ENCODE measurements around the gene C1QTNF2.

Gene C1QTNF2, protein sequence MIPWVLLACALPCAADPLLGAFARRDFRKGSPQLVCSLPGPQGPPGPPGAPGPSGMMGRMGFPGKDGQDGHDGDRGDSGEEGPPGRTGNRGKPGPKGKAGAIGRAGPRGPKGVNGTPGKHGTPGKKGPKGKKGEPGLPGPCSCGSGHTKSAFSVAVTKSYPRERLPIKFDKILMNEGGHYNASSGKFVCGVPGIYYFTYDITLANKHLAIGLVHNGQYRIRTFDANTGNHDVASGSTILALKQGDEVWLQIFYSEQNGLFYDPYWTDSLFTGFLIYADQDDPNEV

DNA sequence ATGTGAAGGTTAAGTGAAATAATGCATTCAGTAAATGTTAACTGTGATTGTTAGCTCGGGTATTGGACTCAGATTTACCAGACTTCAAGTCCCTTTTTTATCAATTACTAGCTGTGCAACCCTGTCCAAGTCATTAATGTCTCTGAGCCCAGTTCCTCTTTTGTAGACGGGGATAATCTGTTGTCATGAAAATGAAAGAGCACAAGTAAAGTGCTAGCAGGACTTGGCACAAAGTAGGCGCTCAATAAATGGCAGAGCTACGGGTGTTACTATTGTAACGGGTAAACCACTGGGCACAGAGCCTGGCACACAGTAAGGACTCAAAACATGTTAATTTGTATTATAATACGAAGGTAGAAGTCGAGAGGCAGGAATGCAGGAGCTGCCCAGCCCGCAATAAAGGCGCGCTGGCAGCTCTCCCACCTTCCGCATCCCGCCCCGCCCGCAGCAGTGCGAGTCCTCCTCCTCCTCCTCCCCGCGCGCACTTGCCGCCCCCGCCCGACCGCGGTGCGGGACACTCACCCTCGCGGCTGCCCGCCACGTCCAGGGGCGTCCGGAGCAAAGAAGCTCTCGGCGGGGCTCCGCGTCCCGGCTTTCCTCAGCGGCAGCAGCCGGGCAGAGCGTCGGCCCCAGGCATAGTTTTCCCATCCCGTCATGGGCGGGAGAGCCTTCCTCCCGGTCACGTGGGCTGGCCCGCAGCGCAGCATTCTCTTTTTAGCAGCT lies at the start of gene C1QTNF2:
TSS of gene C1QTNF2 (minus strand) at position 637 of the 723 bp plus-strand sequence. CDS start 15,615 bp downstream, outside the sequence.
- DNase-seq (ENCODE audit: extremely low spot score, insufficient read length, low read depth) (no peak), FAIRE-seq (no peak)

DNA sequence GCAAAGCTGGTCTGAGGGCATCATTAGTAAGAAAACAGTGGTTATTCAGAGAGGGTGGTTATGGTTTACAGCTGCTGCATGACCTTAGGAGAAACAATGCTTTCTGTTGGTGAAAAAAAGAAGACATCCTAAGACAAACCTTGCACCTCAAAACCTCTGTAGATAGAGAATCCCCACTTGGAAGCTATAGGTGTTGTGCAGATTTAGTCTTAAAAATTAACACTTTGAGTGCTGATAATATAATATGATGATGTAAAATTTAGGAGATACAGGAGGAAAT lies 49.8 kb upstream of the C1QTNF2 start:
- FAIRE-seq, result peak; percentile 5

DNA sequence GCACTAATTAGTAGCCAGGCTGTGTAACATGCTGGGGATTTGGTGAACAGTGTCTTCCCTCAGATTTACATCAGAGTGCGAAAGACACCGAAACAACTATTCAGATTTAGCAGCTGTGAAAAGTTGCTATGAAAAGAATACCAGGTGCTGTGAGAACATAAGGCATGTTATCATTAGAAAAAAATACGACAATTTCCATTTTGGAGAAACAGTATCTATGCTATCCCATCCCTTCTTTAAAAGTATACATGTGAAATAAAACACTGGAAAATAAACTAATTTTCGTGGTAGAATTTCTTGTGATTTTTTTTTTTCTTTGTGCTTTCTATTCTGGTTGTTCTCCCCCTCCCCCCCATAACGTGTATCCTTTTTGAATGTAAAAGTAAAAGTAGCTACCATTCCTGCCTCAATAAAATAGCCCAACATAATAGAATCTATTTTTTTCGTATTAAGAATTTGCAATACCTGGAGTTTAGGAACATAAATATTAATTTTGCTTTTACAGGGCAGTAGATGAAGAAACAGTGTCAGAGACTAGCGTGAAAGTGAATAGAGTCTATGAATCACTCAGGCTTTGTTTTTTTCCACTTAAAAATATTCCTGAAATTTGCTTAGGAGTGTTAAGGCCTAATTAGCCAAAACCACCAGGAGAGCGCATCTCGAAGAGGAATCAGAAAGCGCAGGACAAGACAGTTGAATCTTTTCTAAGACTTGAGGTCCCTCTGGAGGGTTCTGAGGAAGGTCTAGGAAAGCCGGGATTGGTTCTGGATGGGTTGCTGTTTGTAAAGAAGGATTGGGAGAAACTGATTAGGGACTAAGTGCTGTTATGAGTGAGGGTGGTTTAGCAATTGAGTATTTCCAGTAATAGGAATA lies 49.3 kb upstream of the C1QTNF2 start:
- FAIRE-seq, result peak; percentile 9
- no peak for DNase-seq (ENCODE audit: extremely low spot score, insufficient read length, low read depth)

More for the DNA sequence above, 49.8 kb upstream of the C1QTNF2 start:
- no peak for DNase-seq (ENCODE audit: extremely low spot score, insufficient read length, low read depth)

DNA sequence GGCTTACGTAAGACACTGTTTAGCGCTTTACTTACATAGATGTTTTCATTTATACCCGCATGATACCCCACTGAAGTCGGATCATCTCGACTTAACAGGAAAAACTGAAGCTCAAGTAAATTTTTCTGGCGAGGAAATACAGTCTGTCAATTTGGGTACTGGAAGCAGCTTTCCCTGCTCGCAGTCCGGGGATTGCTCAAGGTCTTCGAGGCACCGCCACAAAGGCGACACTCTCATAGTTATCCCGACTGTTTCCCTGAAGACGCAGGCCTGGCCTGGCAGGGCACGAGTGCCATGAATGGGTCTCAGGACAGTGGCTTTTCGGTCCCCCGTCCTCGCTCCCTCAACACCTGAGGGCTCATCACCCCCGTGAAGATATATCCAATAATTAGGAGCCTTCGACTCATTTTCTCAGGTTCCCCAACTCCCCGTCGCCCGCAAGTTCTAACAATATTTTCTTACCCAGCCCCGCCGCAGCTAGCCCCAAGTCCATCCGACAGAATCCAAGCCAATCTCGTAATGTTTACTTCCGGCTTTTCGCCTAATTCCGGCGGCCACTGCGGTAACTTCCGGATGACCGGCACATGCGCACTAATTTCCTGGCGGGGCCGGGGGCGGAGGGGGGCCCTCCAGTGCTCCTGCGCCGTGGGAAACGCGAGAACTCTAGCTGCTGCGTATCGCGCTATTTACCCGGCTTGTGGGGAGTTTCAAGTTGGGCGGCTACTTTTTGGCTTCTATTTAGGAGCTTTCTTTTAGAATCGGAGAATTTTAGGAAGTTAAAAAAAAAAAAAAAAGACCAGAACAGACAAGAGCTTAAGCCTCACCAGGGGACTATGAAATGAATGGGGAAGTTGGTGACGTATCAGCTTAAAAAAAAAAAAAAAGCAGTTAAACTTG lies 48.4 kb upstream of the C1QTNF2 start, which contains the start of gene SLU7:
TSS of gene SLU7 (minus strand) at position 521 of the 897 bp plus-strand sequence. CDS start 3,787 bp downstream, outside the sequence.
- DNase-seq (ENCODE audit: extremely low spot score, insufficient read length, low read depth), result peak; percentile 79
- peak; percentile 96 for FAIRE-seq

DNA sequence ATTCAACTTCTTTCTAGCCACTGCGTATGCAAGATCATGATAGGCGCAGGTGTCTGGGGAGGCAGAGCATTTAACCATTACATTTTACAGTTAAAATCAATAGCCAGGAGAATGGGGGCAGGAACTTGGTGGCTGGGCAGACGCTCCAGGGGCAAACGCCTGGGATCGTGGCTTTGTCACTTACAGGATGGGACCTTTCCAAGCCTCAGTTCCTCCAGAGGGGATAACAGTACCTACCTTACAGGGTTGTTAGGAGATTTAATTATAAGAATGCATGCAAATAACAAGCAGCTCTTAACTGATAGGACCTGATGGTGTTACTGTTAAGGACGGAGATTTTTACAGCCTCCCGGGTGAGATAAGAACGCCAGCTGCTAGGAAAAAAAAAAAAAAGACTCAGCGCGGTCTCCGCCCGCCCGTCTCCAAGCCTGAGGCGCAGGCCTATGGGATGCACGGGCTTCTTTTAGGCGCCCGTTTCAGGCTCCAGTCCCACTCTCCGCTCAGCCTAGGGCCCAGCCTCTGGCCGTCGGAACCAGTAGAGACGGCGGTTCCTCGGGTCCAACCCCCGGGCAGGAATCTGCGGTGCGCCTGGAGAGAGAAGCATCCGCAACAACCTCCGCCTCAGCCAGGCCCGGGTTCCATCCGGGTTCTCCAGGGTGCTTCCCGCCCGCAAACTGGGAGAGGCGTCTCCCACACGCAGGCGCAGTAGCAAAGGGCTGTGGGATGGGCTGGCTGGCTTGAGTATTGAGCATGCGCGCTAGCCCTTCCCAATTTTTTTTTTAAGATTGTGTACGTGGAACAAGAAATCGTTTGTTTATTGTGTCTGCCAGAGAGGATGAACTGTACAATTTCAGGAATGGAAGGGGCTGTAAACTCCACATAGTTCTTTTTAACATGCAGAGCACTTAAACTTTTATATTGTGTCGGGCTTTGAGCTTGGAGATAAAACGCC lies 29.3 kb upstream of the C1QTNF2 start, which contains the start of gene FAM200C:
TSS of gene FAM200C (minus strand) at position 653 of the 952 bp plus-strand sequence. CDS start 4,564 bp downstream, outside the sequence.
- DNase-seq (ENCODE audit: extremely low spot score, insufficient read length, low read depth) (peak; percentile 87), FAIRE-seq (peak; percentile 96)

DNA sequence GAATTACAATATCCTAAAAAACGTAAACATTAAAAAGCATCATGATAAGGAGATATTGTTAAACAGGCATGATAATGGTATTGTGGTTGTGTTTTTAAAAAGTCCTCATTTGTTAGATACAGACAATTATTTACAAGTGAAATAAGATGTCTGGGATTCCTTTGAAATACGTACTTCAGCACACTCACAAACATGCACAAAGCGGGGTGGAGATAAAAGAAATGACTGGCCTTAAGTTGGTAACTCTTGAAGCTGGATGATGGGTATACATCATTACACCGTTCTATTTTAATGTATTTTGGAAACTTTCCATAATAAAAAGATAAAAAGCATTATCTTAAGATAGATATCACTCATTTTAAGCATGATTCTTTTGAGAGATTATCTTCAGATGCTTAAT lies 28.4 kb upstream of the C1QTNF2 start:
- no peak for FAIRE-seq
- DNase-seq (ENCODE audit: extremely low spot score, insufficient read length, low read depth), result no peak

DNA sequence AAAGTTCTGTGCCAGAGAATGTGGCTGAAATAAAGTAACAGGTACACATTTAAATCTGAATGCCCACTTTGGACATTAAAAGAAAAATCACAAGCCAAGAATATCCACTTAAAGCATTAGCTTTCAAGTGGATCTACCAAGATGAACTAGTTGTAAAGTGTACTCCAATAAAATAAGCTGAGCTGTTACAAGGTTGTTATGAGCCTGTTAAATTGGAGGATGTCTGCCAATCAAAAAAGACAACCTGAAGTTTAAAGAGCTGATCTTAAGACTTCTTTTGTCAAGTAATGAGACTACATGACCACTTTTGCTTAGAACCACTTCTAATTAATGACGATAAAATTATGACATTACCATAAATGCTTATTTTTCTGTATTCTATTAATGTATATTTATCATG lies 27.1 kb upstream of the C1QTNF2 start:
- FAIRE-seq (no peak), DNase-seq (ENCODE audit: extremely low spot score, insufficient read length, low read depth) (no peak)

DNA sequence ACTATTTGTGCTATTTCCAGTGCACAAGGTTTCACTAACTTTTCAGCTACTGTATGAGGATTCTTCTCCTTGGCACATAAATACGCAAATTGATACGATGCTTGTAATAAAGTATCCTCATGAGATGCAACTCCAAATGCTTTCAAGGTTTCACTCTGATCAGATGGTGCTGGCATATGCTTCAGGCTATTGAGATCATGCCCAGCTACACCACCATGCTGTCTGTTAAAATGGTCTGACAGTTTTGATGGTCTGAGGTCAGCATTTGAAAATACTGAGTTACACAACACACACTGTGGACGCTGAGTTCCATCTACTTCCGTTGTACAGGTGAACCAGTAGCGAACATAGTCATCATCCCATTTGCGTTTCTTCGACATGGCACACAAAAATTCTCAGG lies 24.7 kb upstream of the C1QTNF2 start:
- no peak for FAIRE-seq

DNA sequence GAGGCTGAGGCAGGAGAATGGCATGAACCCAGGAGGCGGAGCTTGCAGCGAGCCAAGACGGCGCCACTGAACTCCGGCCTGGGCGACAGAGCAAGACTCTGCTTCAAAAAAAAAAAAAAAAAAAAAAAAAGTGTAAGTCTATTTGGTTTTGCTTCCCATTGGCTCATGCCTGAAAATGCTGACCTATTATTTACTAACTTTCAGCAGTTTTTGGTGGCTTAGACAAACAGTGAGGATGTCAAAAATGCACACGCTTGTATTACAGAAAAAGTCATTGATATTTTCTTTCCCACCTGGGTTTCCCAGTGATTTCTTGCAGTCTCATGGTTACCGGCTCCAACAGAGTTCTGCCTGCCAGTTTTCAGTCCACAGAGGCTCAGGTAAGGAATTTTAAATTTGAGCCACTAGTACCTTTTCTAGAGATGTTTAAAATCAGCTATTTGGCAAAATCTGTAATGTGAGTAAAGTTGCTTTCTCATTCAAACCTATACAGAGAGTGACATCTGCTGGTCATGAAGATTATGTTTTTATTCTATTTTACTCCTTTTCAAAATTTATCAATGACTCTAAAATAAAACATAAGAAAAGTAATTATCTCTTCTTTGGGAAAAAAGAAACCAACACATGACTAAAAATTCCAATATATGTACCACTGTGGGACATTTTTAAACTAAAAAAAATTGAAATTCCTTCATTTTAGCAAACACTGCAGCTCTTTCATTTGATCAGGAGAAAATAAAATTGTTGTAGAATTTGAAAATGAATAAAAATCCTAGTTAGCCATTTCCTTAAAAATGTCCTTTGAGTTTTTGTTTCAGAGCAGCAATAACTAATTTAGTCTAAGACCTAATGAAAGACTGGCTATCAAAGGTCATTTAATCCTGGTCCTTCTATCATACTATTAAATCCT lies 20.6 kb upstream of the C1QTNF2 start:
- no peak for DNase-seq (ENCODE audit: extremely low spot score, insufficient read length, low read depth)
- peak; percentile 74 for FAIRE-seq

More for the DNA sequence above, 24.7 kb upstream of the C1QTNF2 start:
- DNase-seq (ENCODE audit: extremely low spot score, insufficient read length, low read depth), result no peak

DNA sequence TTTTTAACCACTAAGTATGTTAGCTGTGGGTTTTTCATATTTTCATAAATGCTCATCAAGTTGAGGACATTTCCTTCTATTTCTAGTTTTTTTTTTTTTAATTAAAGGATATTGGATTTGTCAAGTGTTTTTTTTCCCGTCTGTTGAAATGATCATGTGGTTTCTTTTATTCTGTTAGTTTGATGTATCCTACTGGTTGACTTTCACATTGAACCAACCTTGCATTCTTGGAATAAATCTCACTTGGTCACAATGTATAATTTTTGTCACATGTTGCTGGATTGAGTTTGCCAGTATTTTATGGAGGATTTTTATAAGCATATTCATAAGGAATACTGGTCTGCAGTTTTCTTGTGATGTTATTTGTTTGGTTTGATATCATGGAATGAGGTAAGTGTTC lies 17.0 kb upstream of the C1QTNF2 start:
- no peak for DNase-seq (ENCODE audit: extremely low spot score, insufficient read length, low read depth)
- no peak for FAIRE-seq

DNA sequence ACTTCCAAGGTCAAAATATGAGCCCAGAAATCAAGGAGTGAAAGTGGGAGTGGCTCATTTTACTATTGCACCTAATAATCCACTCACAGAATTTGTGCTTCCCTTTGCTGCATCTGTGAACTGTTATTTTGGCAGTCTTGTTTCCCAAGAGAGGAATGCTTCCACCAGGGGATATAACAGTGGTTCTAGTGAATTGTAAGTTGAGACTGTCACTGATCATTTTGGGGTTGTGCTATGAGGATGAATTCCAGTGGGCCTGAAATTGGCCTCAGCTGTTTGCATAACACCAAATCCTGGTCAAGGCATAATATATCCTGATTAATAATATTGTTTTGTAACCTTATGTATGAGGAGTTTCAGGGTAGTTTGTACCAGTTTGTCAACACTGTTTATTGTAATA lies 15.1 kb upstream of the C1QTNF2 start:
- no peak for FAIRE-seq
- no peak for DNase-seq (ENCODE audit: extremely low spot score, insufficient read length, low read depth)

DNA sequence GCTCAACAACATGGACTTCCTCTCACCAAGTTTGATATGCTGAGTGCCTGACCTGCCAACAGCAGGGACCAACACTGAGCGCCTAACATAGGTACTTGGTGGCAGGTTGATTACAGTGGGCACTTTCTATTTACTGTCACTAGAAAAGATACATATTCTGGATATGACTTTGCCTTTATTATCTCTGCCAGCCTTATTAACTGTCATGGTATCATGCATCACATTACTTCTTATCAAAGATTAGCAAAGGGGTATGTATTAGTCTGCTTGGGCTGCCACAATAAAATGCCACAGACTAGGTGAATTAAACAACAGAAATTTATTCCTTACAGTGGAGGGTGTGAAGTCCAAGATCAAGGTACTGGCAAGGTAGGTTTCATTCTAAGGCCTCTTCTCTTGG lies 14.3 kb upstream of the C1QTNF2 start:
- FAIRE-seq (no peak), DNase-seq (ENCODE audit: extremely low spot score, insufficient read length, low read depth) (no peak)

DNA sequence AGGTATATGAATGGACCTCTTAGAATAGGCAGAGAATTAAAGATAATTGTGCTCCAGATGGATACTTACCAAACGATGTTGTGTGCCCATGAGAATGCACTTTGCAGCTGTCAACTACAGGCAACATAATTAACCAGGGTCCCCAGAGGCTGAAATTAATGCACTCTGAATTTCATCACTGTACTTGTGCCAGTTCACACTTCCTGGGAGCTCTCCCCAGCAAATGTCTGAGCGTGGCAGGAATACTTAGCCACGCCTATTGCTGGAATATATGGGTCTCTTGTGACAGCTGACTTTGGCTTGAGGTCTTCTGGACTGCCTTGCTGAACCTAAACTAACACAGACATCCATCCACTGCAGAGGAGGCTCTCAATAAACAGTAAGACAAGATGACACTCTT lies 11.9 kb upstream of the C1QTNF2 start:
- DNase-seq (ENCODE audit: extremely low spot score, insufficient read length, low read depth) (no peak), FAIRE-seq (no peak)

DNA sequence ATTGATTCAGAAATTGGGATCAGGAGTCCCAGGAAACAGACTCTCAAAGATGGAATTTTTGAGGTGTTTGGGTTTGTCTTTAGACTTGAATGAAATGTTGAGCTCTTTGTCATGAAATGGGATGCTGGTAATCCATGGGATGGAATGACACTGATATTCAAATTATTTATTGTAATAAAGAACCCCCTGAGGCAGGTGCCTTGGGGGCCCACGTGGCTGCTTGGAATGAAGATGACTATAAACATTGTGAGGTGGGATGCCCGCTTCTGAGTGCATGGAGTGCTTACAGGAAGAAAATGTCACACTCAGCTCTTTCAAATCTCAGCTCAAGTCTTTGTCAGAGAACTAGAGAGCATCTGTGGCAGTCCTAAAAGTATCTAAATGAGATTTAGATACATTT lies 9.6 kb upstream of the C1QTNF2 start:
- DNase-seq (ENCODE audit: extremely low spot score, insufficient read length, low read depth), result no peak
- FAIRE-seq, result no peak

DNA sequence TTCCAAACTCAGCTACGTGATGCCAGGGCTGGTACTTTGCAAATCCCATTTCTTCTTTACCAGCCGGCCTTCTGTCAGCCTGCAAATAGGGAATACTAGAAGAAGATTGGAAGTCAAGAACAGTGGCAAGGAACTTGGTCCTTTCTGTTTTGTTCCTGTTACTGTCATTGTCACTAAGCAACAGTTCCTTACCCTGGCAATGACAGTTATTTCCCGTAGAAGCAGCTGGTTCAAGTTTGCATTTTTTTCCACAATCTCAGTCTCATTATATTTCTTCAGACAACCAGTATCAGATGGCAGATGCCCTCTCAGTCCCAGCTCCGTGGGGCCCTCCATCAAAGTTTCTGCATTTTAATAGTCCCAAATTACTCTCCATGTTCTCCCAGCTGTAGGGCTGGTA lies 9.1 kb upstream of the C1QTNF2 start:
- no peak for FAIRE-seq

DNA sequence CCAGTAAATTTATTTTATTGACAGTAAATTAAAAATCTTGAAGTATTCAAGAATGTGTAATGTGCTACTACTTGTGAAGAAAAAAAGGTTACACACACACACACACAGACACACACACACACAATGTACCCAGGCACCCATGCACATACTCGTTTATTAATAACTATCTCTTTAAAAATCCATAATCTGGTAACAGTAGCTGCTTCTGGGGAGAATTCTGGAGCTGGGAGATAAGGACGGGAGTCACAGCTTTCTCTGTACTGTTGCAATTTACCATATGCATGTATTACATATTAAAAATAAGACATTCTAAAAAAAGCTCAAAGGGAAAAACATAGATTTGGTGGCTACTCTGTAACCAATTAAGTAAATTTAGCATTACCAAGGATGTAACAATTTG lies 7.9 kb upstream of the C1QTNF2 start:
- DNase-seq (ENCODE audit: extremely low spot score, insufficient read length, low read depth) (no peak), FAIRE-seq (no peak)

More for the DNA sequence above, 9.1 kb upstream of the C1QTNF2 start:
- DNase-seq (ENCODE audit: extremely low spot score, insufficient read length, low read depth), result no peak

DNA sequence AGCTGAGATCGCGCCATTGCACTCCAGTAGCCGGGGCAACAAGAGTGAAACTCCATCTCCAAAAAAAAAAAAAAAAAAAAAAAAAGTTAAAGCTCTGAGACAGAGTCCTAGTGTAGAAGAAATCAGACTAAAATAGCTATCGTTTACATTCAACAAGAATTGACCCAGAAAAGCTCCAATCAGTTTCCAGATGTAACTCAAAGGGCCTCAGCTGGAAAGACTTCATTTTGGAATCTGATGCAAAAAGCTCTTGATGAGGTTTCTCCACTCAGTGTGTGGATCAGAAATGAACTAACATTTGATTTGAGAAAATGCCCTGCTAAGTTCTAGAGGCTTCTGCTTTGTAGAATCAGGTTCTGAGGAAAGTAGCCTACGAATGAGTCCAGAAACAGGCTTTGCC lies 7.2 kb upstream of the C1QTNF2 start:
- no peak for FAIRE-seq
- DNase-seq (ENCODE audit: extremely low spot score, insufficient read length, low read depth), result no peak

Data from GM18507 (cell line).